DOHH2 (cell line): ENCODE measurements around the gene NPC2.

Experiments used
- EZH2phosphoT487 ChIP-seq: fragments of 200-600 bp; sonication (generic); IDR thresholded peaks from 2 replicates; pipeline ENCODE4 v1.6.1; 2017; ENCODE audit warnings: borderline replicate concordance, mild to moderate bottlenecking, antibody characterized with exemption, low read length, moderate library complexity, mixed read lengths
- TF ChIP-seq, protein P1 (sequence below): fragments of 200-600 bp; sonication (generic); IDR thresholded peaks from one replicate; pipeline ENCODE4 v1.5.1; 2014; ENCODE audit warnings: antibody characterized with exemption, mild to moderate bottlenecking, low read depth, low read length; ENCODE audit not compliant: poor library complexity, severe bottlenecking

DNA sequence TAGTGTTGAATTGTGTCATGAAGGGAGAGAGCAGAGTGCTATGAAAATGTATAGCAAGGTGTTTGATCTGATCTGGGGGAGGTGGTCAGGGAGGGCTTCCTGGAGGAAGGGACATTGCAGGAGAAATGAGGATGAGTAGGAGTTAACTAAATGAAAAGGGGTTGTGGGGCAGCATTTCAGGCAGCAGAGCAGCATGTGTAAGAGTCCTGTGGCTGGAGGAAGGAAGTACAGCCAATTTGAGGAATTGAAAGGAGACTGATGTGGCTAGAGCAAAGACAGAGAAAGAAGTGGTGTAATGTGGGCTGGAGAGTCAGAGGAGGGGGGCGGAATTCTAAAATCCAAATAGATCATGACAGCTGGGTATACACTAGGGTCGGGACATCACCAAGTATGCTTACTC lies 20.5 kb downstream of the NPC2 start:
- TF ChIP-seq, protein P1, sequence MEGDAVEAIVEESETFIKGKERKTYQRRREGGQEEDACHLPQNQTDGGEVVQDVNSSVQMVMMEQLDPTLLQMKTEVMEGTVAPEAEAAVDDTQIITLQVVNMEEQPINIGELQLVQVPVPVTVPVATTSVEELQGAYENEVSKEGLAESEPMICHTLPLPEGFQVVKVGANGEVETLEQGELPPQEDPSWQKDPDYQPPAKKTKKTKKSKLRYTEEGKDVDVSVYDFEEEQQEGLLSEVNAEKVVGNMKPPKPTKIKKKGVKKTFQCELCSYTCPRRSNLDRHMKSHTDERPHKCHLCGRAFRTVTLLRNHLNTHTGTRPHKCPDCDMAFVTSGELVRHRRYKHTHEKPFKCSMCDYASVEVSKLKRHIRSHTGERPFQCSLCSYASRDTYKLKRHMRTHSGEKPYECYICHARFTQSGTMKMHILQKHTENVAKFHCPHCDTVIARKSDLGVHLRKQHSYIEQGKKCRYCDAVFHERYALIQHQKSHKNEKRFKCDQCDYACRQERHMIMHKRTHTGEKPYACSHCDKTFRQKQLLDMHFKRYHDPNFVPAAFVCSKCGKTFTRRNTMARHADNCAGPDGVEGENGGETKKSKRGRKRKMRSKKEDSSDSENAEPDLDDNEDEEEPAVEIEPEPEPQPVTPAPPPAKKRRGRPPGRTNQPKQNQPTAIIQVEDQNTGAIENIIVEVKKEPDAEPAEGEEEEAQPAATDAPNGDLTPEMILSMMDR, result no peak
- TF ChIP-seq EZH2phosphoT487, result no peak
